Esophagus mucosa (tissue), 1 donor: ENCODE measurements around the gene ANKRD13D. TPM values are rescaled to one million over a fixed set of nuclear protein-coding genes. Genes with fewer than 3 reads are reported as not detected.

Source experiments
- ATAC-seq: fragments of 200-7000 bp; cut with Tn5 transposase; one replicate; pipeline ENCODE4 v1.9.1; 2020
- total RNA-seq: library from RNA; stranded (reverse); gene quantifications from one replicate; pipeline ENCODE4 v1.2.4, GENCODE V29; 2023
- donor health status: DM: yes; HTN: yes; CAD: no.

Gene ANKRD13D
- total RNA-seq: 45.2 TPM

DNA sequence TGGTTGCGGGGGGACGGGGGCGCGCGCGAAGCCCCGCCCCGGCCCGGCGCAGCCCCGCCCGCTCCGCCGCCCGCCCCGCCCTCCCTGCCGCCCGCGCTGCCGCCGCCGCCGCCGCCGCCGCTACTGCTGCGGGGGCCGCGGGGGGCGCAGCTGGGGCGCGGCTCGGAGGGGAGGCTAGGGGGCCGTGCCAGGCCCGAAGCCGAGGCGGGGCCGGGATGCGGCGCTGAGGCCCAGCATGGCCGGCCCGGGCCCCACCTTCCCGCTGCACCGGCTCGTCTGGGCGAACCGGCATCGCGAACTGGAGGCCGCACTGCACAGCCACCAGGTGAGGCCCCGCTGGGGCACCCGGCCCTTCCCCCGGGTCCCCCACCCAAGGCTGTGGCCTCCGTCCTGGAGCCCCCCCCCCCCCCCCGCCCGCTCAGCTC is at the start of gene ANKRD13D:
ANKRD13D (plus strand) TSS at position 78 of the 425 bp plus-strand sequence; CDS start at position 236, 158 bp downstream.
- peak; percentile 50 for ATAC-seq

DNA sequence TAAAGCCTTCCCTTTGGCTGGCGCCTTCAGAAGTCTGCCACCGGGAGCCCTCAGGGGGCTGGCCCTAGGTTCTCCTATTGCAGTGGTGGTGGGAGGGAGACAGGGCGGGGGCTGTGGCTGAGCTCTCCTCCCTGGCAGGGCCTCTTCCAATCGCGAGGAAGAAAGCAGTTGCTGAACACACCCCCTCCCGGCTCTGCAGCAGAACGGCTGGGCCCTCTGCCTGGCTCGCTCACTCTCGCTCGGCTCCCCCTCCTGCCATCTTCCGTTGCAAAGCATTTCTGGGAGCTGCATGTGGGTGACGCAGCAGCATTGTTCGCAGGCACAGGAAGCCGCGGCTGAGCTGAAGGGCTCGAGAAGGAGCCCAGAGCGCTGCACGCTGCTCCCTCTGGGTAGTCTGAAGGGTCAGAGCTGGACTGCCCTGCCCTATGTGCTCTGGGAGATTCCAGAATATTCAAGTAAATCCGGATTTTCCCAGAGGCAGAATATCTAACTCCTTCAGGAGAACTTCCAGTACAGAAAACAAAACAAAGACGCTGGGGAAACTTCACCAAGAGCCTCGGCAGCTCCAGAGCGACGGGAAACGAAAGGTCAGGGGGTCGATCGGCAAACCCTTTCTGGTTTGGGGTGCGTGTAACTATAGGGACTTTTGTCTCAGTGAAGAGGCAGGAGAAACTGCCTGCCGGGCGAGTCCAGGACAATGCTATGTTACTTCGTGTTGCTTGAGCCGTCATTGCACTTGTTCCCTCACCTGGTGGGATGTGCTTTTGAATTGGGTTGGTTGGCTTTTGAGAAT is 49.1 kb upstream of the ANKRD13D start:
- ATAC-seq: peak; percentile 98

DNA sequence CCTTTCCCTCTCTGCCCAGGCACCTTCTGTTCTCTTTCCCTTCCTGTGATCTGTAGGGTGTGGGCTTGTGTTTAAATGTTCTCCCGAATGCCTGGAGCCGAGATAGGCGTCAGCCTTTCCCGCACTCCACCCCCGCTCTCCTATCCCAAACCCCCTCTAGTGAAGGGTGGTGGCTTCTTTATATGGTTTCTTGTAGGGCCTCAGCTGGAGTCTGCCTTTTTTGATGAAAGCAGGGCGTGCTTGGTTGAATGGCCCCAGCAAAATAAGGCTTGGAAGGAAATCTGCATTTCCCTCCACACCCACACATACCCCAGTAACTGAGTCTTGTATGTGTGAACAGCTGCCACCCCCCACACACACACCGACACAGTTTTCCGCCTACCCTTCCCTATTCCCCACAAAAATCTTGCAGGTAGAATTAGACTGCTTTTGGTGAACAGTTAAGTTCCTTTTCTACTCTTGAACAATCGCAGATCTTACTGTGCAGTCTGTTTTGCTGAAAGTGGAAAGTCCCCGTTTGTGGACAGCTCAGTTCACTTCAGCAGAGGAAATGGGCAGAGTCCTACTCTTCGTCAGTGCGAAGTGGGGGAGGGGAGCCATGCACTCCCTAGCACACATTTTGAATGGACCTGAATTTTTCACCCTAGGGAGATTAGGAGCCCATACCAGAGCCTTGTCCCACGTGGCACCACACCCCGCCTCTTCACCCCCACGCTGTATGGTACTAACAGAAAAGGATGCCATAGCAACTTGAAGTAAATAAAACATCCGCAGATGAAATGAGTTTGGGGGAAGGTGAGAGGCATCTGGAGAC is 48.3 kb upstream of the ANKRD13D start:
- peak; percentile 49 for ATAC-seq

DNA sequence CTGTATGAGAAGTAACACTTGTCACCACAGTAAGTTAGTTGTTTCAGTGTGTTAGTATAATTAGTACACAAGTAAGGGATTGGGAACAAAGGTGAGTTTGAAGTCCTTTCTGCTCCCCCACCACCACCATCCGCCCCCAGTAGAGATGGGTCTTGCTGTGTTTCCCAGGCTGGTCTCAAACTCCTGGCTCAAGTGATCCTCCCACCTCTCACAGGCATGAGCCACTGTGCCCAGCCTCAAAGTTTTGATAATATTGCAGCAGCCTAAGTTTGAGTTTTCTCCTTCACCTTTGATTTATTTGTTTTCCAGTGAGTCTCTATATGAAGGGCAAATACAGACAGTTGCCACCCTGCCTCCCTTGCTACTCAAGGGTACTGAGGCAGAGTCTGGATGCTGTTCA is 46.6 kb upstream of the ANKRD13D start:
- no peak for ATAC-seq

DNA sequence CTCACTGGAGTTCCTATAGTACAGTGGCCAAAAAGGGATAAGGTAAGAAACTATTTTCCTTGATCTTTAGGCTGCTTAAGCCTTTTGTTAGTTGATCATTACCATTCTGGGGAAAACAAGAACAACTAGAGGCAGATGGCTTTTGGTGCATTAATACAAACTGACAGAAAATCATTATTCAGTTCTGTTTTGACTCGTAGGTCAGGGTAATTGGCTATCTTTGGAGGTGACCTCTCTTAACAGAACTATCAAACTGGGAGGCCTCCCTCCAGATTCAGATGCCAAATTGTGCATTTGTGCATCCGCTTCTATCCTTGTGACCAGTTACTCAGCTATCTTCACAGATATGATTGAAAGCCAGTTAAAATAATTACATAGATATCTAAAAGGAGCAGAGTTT is 46.1 kb upstream of the ANKRD13D start:
- no peak for ATAC-seq

DNA sequence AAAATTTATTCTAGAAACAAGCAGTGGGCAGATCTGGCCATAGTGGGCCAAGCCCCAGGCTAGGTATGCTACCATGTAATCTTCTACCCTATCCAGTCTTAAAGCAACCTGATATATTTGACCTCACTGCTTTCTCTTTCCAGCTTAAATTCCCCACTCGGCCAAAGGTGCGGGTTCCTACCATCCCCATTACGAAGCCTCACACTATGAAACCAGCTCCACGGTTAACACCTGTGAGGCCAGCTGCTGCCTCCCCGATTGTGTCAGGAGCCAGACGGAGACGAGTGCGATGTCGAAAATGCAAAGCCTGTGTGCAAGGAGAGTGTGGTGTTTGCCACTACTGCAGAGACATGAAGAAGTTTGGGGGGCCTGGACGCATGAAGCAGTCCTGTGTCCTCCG is 44.1 kb upstream of the ANKRD13D start:
- no peak for ATAC-seq

DNA sequence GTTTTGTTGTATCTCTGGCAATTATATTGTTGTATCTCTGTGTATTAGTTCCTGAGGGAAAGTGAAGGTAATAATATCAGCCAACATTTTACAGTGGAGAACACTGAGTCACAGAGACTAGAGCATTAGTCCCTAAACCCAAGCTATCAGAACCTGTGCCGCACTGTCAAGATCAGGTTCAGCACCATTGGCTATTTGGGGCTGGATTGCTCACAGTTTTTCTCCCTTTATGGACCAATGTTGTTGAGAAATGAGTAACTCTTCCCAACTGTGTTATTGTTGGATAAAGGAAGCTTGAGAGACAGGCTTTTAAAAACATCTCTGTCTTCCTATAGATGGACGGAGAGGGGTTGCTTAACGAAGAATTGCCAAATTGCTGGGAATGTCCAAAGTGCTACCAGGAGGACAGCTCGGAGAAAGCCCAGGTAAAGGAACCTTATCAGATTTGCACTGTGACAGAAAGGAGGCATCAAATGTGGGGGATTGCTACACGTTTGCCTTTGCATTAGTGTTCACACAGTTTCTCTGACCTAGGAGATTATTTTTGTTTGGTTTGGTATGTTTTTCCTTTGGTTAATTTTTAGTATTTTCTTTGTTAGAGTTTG is 41.1 kb upstream of the ANKRD13D start:
- peak; percentile 62 for ATAC-seq

DNA sequence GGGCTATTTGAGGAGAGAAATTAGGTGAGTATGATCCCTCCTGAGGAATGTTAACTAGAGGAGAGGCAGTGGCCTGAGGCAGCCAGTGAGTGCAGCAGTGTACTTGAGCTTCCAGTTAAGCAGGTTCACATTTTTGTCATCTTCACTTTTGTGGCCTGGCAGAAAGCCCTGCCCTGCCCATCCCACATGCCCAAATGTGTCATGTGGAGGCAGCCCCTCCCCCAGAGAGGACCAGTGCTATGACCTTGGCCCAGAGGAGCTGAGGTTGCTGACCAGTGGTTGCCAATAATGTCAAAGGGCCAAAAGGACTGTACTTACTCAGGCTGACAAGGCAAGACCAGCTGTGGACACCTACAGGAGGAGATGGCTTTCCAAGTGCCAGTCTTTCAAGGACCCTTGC is 40.5 kb upstream of the ANKRD13D start:
- ATAC-seq: peak; percentile 88

DNA sequence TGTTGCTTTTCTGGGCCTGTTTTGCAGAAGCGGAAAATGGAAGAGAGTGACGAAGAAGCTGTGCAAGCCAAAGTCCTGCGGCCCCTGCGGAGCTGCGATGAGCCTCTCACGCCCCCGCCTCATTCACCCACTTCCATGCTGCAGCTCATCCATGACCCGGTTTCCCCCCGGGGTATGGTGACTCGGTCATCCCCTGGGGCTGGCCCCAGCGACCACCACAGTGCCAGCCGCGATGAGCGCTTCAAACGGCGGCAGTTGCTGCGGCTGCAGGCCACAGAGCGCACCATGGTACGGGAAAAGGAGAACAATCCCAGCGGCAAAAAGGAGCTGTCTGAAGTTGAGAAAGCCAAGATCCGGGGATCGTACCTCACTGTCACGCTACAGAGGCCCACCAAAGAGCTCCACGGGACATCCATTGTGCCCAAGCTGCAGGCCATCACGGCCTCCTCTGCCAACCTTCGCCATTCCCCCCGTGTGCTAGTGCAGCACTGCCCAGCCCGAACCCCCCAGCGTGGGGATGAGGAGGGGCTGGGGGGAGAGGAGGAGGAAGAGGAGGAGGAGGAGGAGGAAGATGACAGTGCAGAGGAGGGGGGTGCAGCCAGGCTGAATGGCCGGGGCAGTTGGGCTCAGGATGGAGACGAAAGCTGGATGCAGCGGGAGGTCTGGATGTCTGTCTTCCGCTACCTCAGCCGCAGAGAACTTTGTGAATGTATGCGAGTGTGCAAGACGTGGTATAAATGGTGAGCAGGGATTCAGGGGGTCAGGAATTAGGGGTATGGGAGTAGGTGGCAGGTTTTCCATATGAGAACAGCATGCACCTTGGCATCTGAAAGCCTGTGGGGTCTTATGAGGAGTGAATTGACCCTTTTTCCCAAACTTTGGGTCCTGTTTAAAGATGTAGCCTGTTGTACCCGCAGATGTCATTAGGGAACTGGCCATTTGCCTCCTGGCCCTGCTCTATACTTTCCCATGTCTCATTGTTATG is 38.8 kb upstream of the ANKRD13D start:
- no peak for ATAC-seq

DNA sequence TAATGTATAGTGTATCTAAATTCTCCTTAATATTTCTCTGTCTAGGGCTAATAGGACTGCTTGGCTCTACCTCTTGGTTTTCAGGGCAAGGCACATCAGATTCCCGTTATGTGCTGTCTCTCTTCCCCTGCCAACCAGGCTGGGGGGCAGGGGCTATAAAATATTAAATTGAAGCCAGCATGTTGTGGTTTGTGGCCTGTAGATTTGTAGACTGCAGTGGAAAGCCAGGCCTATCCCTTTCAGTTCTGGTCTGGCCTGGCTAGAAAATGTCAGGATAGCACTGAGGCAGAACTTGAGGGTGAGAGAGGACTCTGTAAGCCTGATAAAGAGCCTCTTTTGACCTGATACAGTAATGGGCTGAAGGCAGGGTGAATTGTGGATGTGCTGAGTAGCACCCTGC is 37.3 kb upstream of the ANKRD13D start:
- no peak for ATAC-seq

DNA sequence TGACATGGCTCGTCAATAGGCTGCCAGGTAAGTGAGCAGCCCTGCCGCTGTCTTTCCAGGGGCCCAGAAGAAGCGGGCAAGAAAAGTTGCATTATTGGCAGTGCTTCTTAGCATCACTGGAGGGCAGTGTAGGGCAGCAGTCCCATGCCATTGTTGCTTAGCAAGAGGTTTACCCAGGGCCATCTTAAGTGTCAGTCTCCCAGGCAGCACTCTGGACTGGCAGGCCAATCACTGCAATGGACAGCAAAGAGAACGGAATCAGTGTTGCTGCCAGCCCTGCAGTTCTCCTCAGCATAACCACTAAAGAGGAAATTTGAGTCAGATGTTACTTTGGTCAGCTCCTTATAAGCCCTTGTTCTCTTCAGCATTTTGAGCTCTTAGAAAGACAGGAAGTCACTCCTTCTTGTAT is 36.3 kb upstream of the ANKRD13D start:
- peak; percentile 47 for ATAC-seq

DNA sequence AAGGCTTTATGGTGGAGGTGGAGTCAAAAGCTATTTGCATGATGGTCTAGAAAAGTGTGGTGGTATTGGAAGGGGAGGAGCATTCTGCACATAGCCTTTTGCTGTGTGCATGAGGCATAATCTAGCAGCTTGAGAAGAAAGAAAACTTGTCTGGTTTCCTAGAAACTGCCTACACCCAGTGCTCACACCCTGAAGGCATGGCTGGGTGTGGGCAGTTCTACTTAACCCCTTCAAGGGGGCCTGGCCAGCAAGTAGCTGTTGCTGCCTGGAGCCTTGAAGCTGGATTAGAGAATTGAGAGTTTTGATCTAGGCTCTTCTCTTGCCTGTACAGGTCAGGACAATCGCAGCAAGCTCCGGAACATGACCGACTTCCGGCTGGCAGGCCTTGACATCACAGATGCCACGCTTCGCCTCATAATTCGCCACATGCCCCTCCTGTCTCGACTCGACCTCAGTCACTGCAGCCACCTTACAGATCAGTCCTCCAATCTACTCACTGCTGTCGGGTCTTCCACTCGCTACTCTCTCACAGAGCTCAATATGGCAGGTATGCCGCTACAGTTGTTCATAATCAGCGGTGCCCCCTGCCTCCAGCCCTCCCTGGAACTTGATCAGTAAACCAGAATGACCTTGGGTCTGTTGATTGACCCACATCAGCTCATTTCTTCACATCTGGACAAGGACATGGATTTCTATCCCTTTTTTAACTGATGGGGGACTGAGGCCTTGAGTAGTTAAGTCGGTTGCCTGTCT is 35.1 kb upstream of the ANKRD13D start:
- peak; percentile 88 for ATAC-seq

DNA sequence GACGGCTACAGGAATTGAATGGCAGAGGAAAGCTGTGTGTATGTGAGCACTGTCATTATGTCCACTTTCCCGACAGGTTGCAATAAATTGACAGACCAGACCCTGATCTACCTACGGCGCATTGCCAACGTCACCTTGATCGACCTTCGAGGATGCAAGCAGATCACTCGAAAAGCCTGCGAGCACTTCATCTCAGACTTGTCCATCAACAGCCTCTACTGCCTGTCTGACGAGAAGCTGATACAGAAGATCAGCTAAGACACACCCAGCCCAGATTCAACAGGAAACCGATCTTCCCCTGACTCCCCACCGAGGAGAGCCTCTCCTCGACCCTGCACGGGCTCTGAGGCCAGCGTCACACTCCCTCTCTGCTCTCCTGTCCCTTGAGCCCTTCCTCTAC is 34.3 kb upstream of the ANKRD13D start:
- no peak for ATAC-seq

DNA sequence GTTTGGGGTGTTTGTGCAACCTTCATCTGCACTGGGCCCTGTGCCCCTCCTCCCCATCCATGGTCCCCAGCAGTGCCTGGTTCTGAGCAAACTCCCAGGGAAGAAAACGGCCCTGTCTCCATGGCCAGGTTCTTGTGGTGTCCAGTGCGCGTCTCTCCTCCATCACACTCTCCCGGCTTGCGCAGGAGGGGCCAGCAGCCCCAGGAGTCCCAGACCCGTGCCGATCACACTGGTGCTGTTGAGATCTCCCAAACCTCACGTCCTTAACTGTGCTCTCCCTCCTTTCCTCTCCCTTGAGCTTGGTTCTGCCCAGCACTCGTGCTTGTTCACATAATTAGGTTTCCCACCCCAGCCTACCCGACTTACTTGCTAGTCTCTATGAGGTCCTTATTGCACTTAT is 33.8 kb upstream of the ANKRD13D start:
- no peak for ATAC-seq

DNA sequence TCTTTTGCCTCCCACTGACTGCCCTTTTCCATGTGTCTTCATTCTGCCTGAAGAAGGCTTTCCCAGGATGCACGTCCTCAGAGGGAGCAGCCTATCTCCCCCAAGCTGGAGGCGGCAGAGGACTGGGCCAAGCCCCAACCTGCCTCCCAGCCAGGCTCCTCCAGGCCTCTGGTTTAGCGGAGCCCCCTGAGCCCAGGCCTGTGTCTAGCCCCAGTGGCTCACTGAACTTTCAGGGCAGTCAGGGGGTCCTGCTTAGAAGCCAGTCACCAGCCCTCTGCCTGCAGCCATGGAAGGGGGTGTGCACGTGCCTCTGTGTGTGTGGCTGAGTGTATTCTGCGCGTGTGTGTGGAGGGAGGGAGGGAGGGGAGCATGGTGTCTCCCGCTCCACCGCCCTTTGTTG is 33.2 kb upstream of the ANKRD13D start:
- no peak for ATAC-seq

DNA sequence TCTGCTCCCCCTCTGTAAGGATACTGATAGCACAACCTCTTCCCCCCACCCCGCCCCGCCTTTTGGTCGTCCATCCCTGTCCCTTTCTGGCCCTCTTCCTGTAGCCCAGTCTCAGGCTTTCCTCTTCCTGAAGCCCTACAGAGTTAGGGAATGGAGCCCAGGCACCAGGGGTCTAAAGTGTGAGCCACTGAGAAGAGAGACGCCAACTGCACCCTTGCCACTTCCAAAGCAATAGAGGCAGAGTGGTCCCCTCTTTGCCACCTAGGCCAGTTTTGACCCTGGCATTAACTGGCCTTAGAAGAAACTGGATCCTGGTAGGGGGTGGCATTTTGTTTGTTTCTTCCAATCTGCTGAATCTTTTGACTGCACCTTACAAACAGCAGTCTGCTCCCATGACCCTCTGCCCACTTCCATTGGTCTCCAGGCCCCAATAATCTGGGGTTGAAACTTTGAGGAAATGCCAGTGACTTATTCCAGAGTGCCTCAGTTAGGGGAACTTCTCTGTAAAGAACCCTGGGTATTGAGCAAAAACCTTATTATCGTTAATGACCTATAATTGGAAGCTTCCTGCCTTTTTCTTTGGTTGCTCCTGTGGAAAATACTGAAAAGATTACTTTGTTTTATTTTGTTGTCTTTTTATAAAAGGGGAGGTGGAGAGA is 32.5 kb upstream of the ANKRD13D start:
- no peak for ATAC-seq

DNA sequence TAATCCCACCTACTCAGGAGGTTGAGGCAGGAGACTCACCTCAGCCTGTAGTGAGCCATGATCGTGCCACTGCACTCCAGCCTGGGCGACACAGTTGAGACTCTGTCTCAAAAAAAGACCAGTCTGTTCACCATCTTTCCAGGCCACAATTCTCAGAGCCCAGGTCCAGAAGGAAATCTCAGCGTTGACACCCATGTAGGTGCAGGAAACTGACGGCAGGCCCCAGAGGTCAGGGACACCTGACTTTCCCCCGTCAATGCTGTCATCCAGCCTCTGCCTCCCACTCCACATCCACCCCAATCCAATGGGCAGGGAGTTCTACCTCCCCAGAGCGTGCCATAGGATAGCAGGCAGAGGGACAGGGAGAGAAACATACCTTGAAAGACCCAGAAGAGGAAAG is 28.7 kb upstream of the ANKRD13D start:
- no peak for ATAC-seq

DNA sequence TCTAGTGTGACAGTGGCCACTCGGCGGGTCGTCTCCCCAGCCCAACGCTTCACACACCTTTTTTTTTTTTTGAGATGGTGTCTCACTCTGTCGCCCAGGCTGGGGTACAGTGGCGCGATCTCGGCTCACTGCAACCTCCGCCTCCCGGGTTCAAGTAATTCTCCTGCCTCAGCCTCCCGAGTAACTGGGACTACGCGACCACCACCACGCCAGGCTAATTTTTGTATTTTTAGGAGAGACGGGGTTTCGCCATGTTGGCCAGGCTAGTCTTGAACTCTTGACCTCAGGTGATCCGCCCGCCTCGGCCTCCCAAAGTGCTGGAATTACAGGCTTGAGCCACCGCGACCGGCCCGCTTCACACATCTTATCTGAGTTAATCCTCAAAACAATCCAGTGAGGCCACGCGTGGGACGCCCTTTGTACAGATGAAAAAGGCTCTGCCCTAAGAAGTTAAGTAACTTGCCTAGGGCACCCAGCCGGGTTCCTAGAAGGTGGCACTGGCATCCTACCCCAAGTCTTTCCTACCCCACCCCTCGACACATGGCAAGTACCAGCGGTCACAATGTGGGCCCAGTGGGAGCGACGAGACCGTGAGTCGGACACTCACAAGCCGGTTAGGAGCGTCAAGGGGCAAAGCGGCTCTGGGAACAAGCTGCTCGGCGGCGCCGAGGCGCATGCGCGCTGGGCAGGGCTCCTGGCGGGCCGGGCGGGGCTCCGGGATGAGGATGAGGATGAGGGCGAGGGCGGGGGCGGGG is 28.0 kb upstream of the ANKRD13D start:
- ATAC-seq: peak; percentile 9

DNA sequence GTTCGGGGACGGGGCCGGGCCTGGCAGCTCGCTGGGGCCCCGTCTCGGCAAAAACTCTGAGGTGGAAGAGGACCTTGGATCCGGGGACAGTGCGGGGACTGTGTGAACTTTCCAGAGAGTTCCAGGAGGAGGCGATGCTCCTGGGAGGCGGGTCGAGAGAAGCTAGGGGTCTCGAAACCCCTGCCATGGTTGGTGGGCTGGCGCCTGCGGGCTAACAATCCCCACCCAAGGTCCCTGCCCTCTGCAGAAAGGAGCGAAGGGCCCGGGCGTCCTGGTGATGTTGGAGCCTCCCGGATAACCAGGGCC is 27.5 kb upstream of the ANKRD13D start:
- no peak for ATAC-seq

DNA sequence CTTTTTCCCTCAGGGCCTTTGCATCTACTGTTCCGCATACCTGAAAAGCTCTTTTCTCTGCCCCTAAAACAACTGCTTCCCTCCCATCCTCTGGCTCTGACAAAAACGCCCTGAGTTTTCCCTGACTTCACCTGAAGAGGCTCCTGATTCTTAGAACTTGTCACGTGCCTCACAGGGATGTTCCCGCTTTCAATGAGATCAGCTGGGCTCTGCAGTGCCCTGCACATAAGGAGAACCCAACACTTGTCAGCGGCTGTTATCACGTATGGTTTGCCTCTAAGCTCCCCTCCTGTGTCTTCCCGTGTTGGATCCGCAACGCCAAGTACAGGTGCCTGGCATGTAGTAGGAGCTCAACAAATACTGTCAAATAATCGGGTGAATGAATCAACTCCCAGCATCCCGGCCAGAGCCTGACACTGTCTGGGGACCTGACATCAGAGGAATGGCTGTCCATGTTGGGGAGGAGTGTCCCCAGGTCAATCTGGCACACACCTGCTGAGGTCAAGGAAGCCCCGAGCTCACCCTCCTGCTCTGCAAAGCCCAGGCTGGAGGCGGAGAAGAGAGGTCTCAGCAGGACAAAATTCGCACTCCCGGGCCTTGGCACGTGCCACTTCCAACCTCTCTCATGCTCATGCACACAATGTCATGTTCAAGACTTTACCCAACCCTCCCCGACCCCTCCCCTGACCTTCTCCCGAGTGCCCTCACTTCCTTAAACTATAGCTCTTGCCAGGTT is 27.0 kb upstream of the ANKRD13D start:
- no peak for ATAC-seq
